HL-60 (cell line): ENCODE results near the gene DARS1.

Experiments used
- DNase-seq, 2 experiments: peaks; one replicate each; pipeline ENCODE4 v3.0.0-alpha.2; 2010 to 2020; ENCODE audit warnings: low read depth in 1 of 2, low spot score in 1 of 2
- H3K27ac ChIP-seq: fragments of 250-450 bp; sonication (Bioruptor Pico); replicated peaks from 2 replicates; pipeline ENCODE4 v1.5.1; 2020; ENCODE audit warnings: mild to moderate bottlenecking, moderate library complexity
- H3K27me3 ChIP-seq: fragments of 250-450 bp; sonication (Bioruptor Pico); 2 replicates; pipeline ENCODE4 v1.5.1; 2021; ENCODE audit warnings: mild to moderate bottlenecking, moderate library complexity; ENCODE audit not compliant: insufficient read depth, poor library complexity, severe bottlenecking
- H3K4me3 ChIP-seq: replicated peaks from 2 replicates; pipeline ENCODE4 v1.5.1; 2011; ENCODE audit warnings: mild to moderate bottlenecking, control low read depth, low read length; ENCODE audit not compliant: insufficient read depth
- GABPA ChIP-seq: IDR thresholded peaks from 2 replicates; pipeline ENCODE4 v1.6.1; 2012; ENCODE audit warnings: low read depth
- POLR2AphosphoS5 ChIP-seq: IDR thresholded peaks from 2 replicates; pipeline ENCODE4 v1.6.1; 2012; ENCODE audit warnings: low read depth
- REST ChIP-seq: IDR thresholded peaks from 2 replicates; pipeline ENCODE4 v1.6.1; 2012; ENCODE audit warnings: low read depth; ENCODE audit not compliant: insufficient replicate concordance
- SPI1 ChIP-seq: IDR thresholded peaks from 2 replicates; pipeline ENCODE4 v1.6.1; 2012; ENCODE audit warnings: low read depth, mild to moderate bottlenecking, borderline replicate concordance
- TF ChIP-seq, protein P1 (sequence below): IDR thresholded peaks from one replicate; pipeline ENCODE4 v1.5.1; 2011; ENCODE audit warnings: low read length, control low read depth, inconsistent platforms; ENCODE audit not compliant: insufficient read depth

Gene DARS1

GRCh38 chr2:135903650-135904049 lies 81.8 kb downstream of the DARS1 start:
- Histone ChIP-seq H3K4me3 (no peak overlapping the region), H3K27me3 (no peaks in the 10 kb centered on the region), H3K27ac (no peak overlapping the region)
- TF ChIP-seq, protein P1, sequence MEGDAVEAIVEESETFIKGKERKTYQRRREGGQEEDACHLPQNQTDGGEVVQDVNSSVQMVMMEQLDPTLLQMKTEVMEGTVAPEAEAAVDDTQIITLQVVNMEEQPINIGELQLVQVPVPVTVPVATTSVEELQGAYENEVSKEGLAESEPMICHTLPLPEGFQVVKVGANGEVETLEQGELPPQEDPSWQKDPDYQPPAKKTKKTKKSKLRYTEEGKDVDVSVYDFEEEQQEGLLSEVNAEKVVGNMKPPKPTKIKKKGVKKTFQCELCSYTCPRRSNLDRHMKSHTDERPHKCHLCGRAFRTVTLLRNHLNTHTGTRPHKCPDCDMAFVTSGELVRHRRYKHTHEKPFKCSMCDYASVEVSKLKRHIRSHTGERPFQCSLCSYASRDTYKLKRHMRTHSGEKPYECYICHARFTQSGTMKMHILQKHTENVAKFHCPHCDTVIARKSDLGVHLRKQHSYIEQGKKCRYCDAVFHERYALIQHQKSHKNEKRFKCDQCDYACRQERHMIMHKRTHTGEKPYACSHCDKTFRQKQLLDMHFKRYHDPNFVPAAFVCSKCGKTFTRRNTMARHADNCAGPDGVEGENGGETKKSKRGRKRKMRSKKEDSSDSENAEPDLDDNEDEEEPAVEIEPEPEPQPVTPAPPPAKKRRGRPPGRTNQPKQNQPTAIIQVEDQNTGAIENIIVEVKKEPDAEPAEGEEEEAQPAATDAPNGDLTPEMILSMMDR, result no peak
- TF ChIP-seq GABPA, result no peak
- TF ChIP-seq SPI1, result no peak
- TF ChIP-seq POLR2AphosphoS5, result no peak
- no peak for TF ChIP-seq REST
- no peak for DNase-seq

DNA sequence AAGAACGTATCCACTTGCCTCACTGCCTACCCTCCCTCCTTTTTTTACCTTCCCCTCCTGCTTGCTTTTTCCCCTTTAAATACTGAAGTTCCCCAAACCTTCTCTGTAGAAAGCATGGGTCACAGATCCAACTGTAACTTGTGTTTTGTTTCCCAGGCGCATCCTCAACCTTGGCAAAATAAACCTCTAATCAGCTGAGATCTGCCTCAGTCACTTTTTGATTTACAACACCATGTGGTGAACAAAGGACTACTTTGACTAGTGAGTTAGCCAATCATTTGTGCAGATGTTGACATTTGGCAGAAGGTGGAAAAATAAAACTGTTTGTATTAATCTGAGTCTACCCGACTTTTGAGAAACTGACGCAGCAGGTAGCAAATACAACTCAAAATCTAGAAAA lies 85.9 kb downstream of the DARS1 start:
- H3K27me3 ChIP-seq, result no peaks in the 10 kb centered on the region
- no peak overlapping the region for H3K4me3 ChIP-seq
- no peak for TF ChIP-seq GABPA
- no peak for TF ChIP-seq SPI1
- no peak for TF ChIP-seq POLR2AphosphoS5
- TF ChIP-seq, protein P1, result no peak
- TF ChIP-seq REST, result no peak
- no peak overlapping the region for H3K27ac ChIP-seq
- no peak for DNase-seq

DNA sequence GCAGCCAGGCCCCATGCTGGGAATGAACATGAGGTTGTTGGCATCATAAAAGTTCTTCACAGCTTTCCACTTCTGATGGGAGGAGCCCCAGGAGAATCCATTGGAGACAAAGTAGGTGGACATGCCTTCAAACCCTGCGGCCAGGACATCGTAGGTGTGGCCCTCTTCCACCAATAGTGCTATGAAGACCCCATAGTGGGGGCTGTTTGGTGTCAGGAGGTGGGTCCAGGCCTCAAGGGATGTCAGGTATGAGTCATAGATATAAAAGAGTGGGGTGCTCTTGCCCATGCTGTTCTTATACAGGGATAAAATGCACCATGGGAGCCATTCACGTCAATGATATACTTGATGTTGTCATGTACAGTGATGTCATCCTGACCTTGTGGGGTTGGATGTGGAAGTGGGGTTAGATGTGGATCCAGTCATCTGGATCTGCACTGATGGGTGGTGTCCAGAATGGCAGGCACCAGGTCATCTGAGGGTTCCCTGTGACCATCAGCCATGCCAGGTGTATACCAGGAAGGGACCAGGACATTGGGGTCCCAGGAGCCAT lies 87.1 kb downstream of the DARS1 start:
- Histone ChIP-seq H3K27ac (no peak overlapping the region), H3K27me3 (no peaks in the 10 kb centered on the region), H3K4me3 (no peak overlapping the region)
- DNase-seq, result no peak
- TF ChIP-seq POLR2AphosphoS5, result 0 out of 2 replicates have a peak, but pooled peaks have one; percentile 15
- TF ChIP-seq REST, result no peak

- H3K27ac ChIP-seq, result no peak overlapping the region
- DNase-seq, result no peak
- TF ChIP-seq, protein P1, result no peak
- TF ChIP-seq SPI1, result no peak
- no peak for TF ChIP-seq REST
- TF ChIP-seq POLR2AphosphoS5, result no peak
- TF ChIP-seq GABPA, result no peak
- no peak overlapping the region for H3K4me3 ChIP-seq
- H3K27me3 ChIP-seq, result no peaks in the 10 kb centered on the region
Observed at GRCh38 chr2:135894930-135895329, 90.5 kb downstream of the DARS1 start.
